HG03565 (cell line): ENCODE results near the gene DCHS2.

Experiments used
- ATAC-seq: cut with Tn5 transposase; IDR thresholded peaks from one replicate; pipeline ENCODE4 v1.9.1; 2021; ENCODE audit warnings: mild to moderate bottlenecking, moderate library complexity; ENCODE audit not compliant: unreplicated experiment

DCHS2 gene

GRCh38 chr4:154320521-154320920 lies 171.1 kb downstream of the DCHS2 start:
- ATAC-seq: no peak

- no peak for ATAC-seq
Observed at GRCh38 chr4:154319736-154320135, 171.9 kb downstream of the DCHS2 start.

DNA sequence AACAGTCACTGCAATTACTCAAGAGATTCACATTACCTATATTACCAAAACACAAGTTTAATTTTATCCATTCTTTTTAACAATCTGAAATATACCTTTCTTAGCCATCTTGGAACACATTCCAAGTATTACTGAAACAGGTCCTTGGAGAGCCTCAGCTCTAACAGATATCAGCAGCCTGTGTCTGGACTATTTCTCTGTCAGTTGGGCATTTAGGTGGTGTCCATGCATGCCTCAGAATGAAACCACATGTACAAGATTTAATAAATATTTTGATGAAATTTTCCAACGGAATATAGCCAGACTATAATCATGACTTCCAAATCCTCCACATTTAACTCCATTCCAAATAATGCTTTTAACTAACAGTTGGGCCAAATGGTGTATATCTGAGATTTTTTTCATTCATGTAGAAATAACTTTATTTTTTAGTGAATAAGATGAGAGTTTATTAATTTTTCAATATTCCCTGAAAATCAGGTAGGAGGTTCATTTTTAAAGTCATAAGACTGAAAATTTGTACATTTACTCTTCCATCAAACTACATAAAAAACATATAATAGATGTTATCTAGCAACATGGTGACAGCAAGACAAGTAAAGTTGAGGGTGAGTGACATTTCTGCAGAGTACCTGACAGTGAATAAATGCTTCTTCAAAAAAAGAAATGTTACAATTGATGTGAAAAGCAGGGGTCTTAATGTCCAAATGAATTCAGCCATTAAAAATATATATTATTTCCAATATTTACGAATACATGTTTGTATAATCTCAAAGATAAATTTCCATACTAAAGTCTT lies 174.2 kb downstream of the DCHS2 start:
- ATAC-seq: no peak

DNA sequence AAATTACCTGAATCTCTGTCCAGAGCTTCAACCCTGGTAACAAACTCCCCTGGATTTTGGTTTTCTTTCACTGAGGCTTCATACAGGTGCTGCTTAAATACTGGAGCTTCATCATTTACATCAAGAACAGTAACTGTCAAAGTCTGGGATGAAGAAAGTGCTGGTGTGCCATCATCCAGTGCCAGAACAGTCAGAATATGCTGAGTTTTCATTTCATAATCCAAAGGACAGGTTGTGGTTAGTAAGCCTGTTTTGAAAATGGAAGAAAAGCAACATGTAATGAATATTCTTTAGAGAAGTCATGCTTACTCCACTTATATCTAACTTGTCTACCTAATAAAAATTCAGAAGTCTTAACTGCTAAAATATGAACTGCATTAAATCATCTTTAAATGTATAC lies 175.9 kb downstream of the DCHS2 start:
- no peak for ATAC-seq

GRCh38 chr4:154314248-154314647 lies 177.4 kb downstream of the DCHS2 start:
- ATAC-seq: no peak

DNA sequence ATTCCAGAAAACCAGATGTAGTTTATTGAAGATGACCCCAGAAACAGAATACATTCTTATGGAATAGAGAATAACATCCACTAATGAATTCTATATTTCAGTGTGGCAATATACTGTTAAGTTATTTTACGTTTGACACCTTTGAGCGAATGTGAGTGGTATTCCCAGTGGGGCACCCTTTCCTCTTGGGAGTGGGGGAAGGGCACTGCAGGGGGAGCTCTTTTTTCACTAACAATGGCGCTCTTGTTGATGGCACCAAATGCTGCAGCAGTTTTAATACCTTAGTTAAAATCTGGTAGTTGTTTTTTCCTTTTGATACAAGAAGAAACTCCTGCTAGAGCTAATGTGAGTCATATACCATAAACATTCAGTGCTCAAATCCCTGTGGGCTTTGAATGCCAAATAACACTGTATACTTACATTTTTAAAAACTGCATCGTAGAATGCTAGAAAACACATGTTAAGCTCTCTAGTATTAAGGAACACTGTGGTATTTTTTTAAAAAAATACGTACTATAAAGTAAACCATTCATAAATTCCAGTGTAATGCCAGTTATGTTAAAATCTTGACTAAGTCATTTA lies 178.5 kb downstream of the DCHS2 start:
- ATAC-seq: no peak

DNA sequence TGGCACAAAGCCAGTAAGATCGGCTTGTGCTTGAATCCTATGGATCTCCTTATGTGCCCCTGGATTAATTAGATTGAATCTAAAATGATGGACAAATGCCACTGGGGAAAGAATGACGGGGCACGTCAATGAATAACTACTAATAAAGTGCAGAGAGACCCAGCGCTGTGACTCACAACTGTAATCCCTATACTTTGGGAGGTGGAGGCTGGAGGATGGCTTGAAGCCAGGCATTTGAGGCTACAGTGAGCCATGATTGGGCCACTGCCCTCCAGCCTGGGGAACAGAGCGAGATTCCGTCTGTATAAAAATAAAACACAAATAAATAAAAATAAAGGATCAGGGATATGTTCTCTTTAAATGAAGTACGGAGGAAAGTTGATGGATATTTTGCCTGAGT lies 179.4 kb downstream of the DCHS2 start:
- no peak for ATAC-seq

- ATAC-seq: no peak
Observed at GRCh38 chr4:154310578-154310977, 181.0 kb downstream of the DCHS2 start.

DNA sequence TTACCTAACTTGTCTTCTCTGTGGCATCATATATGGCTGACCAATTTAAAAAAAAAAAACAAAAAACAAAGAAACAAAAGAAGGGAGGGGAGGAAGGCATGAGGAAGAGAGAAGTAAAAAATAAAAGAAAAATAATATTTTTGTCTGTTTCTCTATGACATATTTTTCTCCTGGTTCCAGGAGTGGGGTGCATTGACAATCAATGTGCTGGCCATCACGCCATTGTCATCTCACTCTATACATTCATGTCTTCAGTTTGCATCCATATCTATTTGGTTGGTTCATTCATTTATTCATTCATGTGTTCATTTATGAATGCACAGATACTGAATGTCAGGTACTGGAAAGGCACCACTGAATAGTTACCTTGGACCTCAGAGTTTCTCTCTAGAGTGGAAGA lies 183.4 kb downstream of the DCHS2 start:
- ATAC-seq: no peak

DNA sequence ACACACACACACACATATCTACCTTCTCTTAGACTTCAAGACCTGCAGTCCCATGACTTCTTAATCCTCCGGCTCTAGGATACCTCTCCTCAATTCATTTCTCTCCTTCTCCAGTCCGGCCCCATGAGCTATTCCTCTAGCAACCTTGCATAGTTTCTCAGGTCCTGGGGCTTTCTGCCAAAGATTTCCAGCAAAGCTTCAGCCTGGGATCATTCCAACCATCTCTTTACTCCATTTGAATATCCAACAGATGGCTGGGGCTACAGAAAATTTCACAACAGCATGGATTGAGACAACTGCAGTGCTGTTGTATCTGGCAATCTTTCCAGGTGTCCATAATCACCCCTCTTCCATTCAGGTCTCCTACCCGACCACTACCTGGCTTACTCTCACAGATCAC lies 184.1 kb downstream of the DCHS2 start:
- ATAC-seq: no peak

GRCh38 chr4:154305616-154306015 lies 186.0 kb downstream of the DCHS2 start:
- ATAC-seq: no peak

- no peak for ATAC-seq
Observed at GRCh38 chr4:154304679-154305078, 186.9 kb downstream of the DCHS2 start.

GRCh38 chr4:154294652-154295350 lies 196.8 kb downstream of the DCHS2 start:
- ATAC-seq: no peak

DNA sequence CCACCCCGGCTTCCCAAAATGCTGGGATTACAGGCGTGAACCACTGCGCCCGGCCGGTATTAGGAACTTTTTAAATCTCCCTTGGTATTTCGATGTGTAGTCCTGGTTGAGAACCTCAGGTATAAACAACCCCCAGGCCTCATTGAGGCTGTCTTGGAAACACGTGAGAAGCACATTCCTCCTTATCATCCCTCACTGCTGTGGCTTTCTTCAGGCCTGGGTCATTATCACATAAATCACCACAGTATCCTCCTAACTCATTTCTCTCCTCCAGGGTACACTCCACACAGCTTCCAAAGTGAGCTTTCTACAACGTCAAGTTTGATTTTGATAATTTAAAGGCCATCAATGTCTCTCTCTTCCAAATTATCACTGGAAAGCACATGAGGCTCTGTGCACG lies 198.2 kb downstream of the DCHS2 start:
- no peak for ATAC-seq

DNA sequence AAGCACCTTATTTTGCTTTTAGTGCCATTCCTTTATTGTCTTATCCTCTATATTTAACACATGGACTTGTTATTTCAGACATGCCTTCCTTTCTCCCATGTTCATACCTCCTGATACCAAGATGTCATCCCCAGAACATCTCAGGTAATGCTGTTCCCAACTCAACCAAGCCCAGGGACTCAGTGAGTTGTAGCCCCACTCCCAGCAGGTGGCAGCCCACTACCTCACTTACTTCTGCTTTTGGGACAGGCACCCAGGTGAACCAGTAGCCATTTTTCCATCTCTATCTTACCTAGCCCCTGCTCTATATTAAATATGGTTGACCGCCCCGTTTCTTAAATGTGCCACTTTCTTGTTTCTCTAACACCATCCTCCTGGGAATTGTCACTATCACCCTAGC lies 199.0 kb downstream of the DCHS2 start:
- no peak for ATAC-seq

GRCh38 chr4:154277172-154277571 lies 214.4 kb downstream of the DCHS2 start:
- ATAC-seq: no peak

DNA sequence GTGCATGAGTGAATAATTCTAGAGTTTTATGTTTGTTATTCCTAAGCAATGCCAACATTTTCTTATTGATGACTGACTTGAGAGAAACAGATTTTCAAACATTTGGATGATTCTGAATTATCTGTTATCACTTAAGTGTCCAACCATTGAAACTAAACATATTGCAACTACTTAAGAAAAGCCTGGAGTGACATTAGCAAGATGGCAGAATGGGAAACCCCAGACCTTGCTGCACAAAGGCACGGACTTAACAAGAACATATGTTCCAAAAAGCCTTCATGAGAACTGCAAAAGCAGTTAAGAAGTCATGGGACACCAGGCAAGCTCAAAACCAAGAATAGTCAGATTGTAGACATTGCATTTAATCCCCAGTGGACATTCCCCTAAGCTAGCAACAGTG lies 215.1 kb downstream of the DCHS2 start:
- ATAC-seq: no peak

GRCh38 chr4:154254999-154255398 lies 236.6 kb downstream of the DCHS2 start:
- ATAC-seq: no peak

- no peak for ATAC-seq
Observed at GRCh38 chr4:154234576-154234975, 257.0 kb downstream of the DCHS2 start.

DNA sequence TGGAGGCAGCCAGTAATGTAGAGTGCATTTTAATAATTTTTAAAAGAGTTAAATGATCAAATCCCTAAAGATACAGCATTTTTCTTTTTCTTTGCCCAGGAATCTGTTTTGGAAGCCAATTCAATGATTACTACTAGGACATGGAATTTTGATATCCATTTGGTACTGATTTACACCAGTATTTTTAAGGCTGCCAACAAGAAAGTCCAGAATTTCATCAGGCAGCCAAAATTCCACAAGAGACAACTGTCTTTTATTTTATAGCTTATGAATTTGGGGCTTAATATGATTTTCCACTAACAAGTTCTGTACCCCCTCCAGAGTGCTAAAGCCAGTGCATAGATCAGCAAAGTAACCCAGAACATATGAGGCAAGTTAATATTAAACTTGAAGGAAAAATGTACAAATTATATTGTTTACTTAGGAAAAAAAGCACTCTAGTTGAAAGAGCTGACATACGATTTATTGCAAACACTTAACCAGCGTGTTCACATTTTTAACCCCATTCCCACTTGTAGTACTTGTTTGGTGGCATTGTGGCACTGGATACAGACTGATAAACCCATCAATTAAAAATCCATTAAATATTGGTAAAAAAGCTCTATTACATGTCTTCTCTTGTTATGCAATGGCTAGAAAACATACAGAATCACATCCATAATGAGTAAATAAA lies 259.7 kb downstream of the DCHS2 start:
- ATAC-seq: no peak

DNA sequence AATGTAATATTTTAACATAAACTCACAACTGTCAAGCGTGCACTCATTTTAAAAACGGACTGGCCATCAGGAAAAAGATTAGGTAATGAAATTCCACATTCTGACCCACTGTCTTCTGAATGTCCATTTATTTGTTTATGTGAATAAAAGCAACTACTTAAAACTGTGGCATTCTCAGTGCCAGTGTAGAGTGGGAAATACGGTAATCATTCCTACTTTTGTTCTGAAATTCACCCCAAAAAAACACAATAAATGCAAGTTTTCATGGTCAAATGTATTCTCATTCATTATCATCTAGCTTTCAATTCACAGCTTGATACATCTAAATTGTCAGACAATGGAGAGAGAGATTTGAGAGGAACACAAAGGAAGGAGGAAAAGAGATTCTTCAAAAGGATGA lies 260.9 kb downstream of the DCHS2 start:
- ATAC-seq: no peak

- no peak for ATAC-seq
Observed at GRCh38 chr4:154230091-154230490, 261.5 kb downstream of the DCHS2 start.
